ENCODE results near the gene AGAP2.

DNA sequence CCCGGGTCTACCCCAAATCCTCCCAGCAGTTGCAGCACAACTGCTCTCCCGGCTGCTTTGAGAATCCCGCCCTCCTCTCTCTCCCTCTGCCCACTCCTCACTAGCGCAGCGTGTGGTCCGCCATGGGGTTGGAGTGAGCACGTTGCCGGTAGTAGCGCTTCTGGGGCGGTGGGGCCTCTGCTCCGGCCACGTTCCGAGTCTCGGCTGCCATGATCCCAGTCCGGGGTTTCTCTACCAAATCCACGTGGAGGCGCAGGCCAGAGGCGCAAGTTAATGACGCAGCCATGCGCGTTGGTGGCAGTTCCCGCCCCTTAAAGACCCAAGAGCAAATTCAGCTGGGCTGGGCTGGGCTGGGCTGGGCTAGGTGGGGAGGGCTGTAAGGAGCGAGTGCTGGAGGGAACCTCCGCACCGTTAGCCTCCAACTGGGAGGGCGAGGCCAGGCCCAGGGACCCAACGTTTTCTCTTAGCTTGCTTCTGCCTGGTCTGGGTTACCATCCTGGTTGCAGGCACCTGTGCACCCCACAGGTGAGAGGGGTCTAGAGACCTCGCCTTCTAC, 33.4 kb upstream of the AGAP2 start, which contains the start of gene METTL1:
- TF ChIP-seq MAFK (IDR thresholded peaks at IDR 0.05; ENCODE audit: partially characterized antibody) (no peak), RCOR1 (IDR thresholded peaks at IDR 0.05; ENCODE audit: low read depth, low read length) (no peak), ESRRA (IDR thresholded peaks at IDR 0.05; ENCODE audit: borderline replicate concordance, low read length) (no peak), POLR2A (IDR thresholded peaks at IDR 0.05; ENCODE audit: low read length) (peak; percentile 88), SMC3 (IDR thresholded peaks at IDR 0.05) (no peak), TP53 (CRISPR knock-in tag; IDR thresholded peaks at IDR 0.05) (no peak; the same call in 1 of the 2 replicates), ZFP36 (IDR thresholded peaks at IDR 0.05; ENCODE audit: borderline replicate concordance, partially characterized antibody) (no peak), CTCF (IDR thresholded peaks at IDR 0.05) (no peak)
- TF ChIP-seq, protein P1, sequence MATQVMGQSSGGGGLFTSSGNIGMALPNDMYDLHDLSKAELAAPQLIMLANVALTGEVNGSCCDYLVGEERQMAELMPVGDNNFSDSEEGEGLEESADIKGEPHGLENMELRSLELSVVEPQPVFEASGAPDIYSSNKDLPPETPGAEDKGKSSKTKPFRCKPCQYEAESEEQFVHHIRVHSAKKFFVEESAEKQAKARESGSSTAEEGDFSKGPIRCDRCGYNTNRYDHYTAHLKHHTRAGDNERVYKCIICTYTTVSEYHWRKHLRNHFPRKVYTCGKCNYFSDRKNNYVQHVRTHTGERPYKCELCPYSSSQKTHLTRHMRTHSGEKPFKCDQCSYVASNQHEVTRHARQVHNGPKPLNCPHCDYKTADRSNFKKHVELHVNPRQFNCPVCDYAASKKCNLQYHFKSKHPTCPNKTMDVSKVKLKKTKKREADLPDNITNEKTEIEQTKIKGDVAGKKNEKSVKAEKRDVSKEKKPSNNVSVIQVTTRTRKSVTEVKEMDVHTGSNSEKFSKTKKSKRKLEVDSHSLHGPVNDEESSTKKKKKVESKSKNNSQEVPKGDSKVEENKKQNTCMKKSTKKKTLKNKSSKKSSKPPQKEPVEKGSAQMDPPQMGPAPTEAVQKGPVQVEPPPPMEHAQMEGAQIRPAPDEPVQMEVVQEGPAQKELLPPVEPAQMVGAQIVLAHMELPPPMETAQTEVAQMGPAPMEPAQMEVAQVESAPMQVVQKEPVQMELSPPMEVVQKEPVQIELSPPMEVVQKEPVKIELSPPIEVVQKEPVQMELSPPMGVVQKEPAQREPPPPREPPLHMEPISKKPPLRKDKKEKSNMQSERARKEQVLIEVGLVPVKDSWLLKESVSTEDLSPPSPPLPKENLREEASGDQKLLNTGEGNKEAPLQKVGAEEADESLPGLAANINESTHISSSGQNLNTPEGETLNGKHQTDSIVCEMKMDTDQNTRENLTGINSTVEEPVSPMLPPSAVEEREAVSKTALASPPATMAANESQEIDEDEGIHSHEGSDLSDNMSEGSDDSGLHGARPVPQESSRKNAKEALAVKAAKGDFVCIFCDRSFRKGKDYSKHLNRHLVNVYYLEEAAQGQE (IDR thresholded peaks at IDR 0.05) = no peak; the same call in 1 of the 2 replicates
